CD4-positive, alpha-beta T cell treated with Interleukin-2 at 100 ng/mL for 4 hours (primary cell): ENCODE data around the gene UNC5C.
"Not testable (repeated sequence)": the region's sequence is repeated elsewhere in the genome, so short reads cannot be mapped to it uniquely, and the experiment has no call there.

Source experiments
- DNase-seq: peaks from one replicate; pipeline ENCODE4 v3.0.0-alpha.2; 2020; ENCODE audit warnings: low spot score

Gene UNC5C

DNA sequence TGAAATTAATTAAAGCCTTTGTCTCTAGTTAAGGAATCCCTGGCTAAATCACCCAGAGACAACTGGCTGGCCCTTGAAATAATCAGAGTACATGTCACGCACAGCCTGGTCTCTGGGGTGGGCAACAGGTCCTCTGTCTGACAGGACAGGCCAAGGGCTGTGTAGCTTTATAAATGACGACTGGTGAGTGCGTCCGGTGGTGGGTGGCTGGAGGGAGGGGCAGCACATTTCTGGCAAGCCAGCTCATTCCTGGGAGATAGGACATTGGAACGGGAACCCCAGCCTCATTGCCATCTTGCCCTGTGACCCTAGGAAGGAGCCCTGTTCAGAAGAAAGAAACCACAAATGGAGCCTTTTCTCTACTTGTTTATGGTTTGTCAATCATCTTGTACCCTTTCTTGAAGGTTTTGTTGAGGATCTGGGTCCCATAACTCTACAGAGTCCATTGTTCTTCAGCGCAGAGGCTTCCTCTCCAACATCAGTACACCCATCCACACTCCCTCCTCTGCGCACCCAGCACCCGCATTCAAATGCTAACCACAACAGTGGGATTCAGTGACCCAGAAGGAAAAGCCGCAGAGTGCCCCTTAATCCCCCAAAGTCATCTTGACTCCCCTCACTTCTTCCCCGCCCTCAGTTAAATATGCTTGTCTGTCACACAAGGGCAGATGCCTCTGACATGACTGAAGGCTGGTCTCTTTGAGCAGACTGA is 368.1 kb downstream of the UNC5C start:
- no peak for DNase-seq

DNA sequence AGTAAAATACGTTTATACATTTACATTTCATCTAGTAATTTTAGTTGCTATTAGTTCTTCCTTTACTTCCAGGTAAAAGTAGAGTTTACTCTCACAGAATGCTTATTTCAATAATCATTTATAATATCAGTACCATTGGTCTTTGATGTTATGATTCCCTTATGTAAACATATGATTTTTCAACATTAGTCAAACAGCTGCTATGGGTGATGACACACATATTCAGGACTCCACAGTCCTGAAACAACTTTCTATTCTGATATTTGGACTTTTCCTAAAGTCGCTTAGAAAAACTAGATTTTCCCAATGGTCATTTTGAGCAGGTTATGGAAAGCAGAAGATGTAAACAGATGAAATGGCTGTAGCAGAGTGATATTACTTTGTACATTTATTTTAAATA is 369.8 kb downstream of the UNC5C start:
- no peak for DNase-seq

DNA sequence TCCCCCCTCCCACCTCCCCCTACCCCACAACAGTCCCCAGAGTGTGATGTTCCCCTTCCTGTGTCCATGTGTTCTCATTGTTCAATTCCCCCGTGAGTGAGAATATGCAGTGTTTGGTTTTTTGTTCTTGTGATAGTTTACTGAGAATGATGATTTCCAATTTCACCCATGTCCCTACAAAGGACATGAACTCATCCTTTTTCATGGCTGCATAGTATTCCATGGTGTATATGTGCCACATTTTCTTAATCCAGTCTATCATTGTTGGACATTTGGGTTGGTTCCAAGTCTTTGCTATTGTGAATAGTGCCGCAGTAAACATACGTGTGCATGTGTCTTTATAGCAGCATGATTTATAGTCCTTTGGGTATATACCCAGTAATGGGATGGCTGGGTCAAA is 377.4 kb downstream of the UNC5C start:
- DNase-seq, result not testable (repeated sequence)

DNA sequence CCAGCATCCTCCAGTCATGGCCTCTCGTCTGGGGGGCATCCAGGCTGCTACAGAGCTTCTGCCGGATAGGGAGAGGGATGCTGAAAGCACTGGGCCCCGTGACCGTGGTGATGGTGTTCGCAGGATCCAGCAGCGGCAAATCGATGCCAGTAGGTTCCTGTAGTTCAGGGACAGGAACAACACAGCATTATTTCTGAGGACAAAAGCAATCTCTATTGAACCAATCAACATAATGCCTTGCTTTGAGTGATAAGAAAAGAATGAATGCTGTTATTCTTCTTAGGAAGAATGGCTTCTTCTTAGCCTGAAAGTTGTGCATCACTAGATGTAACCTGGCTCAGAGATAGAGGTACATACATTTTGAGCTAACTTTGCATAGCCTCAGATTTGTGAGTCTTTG is 378.6 kb downstream of the UNC5C start:
- no peak for DNase-seq

DNA sequence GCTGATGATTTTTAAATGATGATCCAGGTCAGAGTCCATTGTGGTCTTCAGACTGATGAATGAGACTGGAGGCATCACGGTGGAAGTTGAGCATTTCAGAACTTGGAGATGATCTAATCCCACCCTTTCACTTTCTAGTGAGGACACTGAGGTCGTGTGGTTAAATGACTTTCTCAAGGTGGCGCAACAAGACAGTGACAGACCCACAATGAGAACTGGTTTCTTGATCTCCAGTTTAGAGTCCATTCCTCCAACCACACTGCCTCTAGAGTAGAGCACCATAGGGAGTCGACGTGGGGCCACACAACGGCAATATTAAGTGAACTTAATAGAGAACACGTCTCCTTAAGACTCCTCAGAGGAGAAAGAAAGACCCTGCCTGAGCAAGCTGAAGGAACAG is 381.0 kb downstream of the UNC5C start:
- no peak for DNase-seq

DNA sequence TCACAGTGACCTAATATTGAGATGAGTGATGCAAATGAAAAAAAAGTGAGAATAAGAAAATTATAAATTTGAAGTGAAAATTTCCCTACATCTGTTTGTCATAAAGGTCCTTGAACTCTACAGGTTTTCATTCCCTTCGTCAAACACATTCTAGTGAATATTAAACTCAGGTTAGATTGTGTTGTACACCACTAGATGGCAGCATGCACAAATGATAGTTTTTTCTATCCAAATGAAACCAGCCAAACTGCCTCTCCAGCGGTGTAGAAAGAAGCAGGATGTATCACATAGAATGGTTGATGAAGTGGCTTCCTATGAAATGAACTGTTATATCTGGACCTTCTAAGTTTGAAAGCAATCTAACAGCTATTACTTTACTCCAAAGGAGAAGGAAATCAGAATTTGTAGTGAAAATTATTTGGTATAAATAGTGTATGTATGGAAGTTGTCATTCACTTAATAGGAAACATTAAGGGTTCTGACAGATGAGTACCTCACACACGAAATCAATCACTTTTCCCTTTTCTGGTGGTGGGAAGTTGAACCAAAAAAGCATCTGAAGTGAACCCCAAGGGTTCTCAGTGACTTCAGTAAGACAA is 382.7 kb downstream of the UNC5C start:
- DNase-seq, result peak; percentile 67

DNA sequence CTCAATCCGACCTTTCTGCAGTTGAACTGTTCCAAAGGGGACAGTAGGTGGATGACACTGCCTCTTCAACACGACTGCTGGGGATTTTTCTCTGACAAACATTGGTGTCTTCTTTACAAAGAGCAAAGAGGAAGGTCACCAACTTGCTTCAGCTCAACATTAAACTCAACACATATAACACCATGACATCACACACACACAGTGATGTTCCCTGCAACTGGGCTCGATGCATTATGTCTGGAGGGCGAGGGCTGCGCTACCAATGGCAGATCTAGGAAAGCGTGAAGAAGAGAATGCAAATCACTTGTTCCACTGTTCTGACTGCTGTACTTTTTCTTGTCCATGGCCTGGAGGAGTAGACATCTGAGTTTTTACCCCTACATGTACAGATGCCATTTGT is 385.9 kb downstream of the UNC5C start:
- no peak for DNase-seq

DNA sequence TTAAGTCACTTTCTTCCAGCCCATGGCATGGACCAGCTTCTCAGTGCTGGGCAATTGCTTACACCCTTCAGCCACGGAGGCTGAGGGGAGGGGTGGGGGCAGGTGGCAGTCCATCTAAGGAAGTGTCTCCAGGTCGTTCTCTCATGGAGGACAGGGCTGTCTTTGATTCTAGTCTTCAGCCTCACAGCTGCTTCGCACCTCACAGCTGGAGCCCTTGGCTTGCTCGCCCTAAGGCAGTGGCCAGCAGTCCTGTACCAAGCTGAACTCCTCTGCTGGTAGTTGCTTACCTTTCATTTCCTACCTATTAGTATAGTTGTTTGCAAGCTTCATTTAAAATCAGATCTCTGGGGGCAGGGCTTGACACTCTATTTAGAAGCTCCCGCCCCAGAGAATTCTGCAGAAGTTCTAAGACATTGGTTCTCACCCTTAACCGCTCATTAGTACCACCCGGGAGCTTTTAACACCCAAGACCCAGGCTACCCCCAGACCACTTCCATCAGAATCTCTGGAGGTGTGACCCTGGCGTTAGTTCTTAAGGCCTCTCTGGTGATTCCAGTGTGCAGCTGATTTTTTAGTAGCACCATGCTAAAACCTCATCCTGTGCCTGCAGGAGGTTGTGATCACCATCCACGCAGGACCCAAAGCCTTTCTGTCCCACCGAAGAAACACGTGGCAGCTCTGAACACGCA is 386.8 kb downstream of the UNC5C start:
- DNase-seq, result no peak

DNA sequence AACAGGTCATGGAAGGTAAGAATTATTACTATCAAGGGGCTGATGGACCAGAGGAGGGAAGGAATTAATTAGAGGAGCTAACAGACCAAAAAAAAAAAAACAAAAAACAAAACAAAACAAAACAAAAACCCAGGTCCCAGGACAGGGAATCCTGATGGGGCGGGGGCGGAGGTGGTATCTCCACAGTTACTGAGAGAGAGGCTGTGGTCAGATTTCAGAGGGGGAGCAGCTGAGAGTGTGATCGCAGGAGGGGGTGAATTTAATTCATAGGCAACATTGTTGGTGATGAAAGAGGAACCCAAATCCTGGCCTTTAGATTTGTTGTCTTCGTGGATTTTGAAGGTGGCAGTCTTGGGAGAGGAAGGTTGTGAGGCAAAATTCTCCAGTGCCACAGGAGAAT is 389.4 kb downstream of the UNC5C start:
- DNase-seq, result no peak

DNA sequence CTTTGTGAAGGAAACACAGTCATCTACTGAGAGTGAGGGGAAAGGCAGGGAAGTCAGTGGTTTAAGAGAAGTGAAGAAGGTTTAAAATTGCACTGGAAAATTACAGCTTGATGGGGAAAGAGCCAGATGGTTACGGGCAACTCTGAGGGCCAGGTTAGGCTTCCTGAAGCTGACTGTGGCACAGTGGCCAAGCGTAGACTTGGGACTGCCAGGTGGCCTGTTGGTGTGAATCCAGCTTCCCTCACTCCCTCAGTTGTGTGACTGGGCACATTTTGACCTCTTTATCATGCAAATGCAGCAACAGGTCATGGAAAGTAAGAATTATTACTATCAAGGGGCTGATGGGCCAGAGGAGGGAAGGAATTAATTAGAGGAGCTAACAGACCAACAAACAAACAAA is 390.1 kb downstream of the UNC5C start:
- no peak for DNase-seq

DNA sequence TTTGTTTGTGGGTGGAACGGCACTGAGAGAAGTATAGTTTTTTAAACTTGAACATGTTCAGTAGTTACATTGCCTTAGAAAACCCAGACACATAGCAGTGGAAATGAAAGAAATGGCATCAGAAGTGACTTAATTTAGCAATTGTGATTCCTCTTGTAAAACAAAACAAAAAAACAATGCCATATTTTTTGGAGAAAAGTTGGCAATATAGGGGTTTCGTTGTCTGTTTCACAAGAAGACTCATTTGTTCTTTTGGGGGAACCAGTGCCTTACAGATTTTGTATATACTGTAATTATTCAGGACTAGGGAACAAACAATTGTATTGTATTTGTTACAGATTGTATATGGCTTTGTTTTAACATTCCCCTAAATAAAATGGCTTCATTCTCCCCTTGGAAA is 390.7 kb downstream of the UNC5C start:
- DNase-seq, result no peak

DNA sequence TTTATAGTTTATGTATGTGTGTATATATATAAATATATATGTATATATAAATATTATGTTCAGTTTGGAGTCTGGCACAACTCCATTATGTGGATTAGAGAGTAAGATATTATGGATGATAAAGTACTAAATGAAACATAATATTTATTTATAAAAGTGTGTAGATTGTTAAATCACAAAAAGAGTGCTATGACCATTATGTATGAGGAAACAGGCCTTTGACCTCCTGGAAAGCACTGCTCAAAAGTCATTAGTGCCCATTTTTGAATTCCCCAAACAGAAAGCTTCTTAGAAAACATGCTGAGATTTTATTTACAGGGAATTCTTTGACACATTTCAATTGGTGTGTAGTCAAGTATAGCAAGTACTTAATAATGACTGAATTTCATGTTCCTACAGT is 391.2 kb downstream of the UNC5C start:
- no peak for DNase-seq

DNA sequence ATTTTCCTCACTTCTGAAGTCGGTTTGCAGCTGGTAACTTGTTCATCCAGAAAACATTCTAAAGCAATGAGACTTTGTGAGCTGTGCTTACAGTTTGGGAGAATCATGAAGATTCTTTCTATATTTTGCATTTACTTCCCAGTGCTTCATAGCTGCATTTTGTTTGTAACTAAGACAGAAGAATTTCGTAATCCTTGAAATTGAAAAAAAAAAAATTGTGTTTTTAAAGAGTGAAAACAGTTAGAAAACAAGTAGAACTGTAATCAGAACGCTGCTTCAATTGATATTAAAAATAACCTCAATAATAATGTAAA is 392.4 kb downstream of the UNC5C start:
- no peak for DNase-seq

DNA sequence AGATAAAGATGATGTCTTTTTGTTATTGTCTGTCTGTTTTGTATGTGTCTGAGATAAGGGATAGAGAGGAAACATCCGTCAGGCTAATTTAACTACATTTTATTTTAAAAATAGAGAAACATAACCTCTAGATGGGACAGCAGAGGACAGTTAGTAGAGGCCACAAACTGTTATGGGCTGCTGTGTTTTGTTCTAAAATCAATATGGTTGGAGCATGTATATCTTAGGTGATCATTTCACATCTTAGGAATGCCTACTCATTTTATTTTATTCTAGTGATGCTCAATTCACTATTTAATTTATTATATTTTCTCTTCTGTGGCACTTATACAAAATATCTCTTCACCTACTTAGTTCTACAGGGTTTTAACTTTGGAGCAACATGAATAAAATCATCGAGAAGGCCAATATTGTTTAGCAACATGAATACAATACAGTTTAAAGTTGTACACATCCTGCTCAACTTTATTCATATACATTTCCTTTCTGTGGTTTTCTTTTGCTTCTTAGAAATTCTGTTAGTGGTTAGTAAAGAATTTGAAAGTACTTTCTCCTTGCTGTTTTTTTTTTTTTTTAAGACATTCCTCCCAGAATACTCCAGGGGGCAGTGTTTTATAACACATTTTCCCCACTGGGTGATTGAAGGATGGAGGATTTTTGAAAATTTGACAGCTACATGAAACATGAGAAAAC is 392.9 kb downstream of the UNC5C start:
- peak; percentile 44 for DNase-seq

DNA sequence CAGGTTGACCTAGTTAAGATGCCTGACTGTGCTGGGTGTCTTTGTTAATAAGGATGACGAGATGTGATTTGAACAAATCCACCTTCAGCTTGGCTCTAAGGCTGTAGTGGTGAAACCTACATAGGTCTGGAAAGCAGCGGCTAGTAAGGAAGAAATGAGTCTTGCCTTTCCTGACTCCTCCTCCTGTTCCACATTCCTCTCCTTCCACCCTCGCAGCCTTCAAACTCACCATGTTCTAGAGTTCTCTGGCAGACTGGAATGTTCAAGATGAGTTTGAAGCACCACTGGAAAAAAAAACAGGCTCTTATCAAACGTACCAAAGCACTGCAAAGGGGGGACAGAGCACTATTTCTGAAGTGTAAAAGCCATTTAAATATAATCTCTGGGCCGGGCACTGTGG is 395.6 kb downstream of the UNC5C start:
- no peak for DNase-seq

DNA sequence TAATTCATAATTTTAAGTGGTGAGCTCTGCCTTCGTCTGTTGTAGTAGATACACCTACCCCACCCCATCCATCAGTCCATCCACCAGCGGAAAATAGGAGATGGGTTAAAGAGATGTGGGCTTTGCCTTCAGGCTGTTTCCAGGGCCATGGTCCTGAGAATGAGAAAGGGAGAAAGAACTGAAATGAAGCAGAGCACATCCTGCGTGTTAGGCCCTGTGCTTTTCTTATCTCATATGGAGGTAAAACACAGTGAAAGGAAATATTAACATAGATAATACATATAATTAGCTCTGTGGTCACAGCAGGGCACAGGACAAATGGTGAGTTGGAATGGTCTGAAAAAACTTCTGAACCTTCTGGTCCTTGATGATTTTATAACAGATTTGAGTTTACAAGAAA is 397.5 kb downstream of the UNC5C start:
- no peak for DNase-seq

DNA sequence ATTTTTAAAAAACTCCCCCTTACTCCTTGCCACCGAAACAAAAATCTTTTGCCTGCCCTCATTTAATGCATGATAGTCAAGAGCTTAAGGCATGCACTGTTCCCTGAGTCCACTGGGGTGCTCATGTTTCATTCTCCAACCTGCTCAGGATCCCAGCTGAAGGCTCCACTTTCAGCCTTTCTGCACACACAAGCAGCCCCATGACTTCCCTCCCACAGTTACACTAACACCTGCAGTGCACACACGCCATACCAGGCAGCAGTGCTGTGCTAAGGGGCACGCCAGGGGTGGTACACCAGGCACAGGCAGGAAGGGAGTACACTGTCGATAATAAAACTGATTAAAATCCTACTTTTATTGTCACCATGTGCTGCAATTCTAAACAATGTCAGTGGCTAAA is 405.8 kb downstream of the UNC5C start:
- DNase-seq, result no peak

DNA sequence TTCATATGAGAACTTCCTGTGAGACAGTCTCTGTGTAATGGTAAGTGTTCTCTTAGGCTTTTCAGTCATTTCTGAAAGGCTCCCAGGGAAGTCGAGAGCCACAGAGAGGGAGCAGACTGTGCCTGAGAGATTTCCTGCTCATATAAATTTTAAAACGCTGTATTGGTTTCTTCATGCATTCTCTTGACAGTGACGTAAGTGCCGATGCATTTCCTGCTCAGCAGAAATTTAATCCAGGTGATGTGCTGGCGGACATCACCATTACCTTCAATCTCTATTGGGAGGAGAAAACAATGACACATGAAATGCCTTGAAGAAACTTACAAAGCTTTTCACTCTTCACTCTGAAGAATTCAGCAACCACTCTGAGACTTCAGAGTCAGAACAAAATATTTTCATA is 407.4 kb downstream of the UNC5C start:
- no peak for DNase-seq

DNA sequence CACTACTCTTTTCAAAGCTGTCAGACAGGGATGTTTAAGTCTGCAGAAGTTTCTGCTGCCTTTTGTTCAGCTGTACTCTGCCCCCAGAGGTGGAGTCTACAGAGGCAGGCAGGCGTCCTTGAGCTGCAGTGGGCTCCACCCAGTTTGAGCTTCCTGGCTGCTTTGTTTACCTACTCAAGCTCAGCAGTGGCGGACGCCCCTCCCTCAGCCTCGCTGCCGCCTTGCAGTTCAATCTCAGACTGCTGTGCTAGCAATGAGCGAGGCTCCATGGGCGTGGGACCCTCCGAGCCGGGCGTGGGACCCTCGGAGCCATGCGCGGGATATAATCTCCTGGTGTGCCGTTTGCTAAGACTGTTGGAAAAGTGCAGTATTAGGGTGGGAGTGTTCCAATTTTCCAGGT is 409.3 kb downstream of the UNC5C start:
- not testable (repeated sequence) for DNase-seq

DNA sequence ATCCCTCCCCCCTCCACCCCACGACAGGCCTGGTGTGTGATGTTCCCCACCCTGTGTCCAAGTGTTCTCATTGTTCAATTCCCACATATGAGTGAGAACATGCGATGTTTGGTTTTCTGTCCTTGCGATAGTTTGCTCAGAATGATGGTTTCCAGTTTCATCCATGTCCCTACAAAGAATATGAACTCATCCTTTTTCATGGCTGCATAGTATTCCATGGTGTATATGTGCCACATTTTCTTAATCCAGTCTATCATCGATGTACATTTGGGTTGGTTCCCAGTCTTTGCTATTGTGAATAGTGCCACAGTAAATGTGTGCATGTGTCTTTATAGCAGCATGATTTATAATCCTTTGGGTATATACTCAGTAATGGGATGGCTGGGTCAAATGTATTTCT is 414.8 kb downstream of the UNC5C start:
- DNase-seq, result not testable (repeated sequence)

DNA sequence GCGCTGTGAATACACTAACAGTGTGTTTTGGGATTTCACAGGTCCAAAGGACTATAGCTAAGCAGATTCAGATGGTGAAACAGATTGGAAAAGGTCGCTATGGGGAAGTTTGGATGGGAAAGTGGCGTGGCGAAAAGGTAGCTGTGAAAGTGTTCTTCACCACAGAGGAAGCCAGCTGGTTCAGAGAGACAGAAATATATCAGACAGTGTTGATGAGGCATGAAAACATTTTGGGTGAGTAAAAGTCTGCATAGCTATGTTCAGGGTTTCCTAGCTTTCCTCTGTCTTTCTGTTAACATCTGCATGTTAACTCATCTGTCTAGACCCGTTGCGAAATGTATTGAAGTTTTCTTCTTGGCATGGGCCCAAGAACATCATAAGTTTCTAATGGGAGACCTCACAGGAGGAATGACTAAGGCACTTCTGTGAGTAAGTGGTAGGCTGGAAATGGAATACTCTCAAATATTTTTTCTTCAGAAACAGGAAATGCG is 418.9 kb downstream of the UNC5C start:
- DNase-seq, result no peak

DNA sequence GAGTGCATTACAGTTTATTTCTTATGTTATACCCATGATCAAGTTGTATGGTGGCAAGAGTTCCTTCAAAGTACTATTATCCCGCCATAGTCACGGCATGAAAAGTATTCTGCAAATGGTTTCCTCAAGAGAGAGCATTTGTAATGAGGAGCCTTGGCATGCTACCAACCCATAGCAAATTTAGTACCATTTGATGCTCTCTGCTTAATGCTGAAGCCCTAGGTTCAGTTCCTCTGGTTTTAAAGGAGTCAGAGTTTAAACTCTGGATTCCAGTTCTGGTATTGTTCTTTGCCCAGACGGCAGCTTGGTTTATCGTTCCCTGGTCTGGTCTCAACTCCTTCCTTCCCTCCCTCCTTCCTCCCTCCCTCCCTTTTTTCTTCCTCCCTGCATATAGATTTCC is 419.7 kb downstream of the UNC5C start:
- no peak for DNase-seq

DNA sequence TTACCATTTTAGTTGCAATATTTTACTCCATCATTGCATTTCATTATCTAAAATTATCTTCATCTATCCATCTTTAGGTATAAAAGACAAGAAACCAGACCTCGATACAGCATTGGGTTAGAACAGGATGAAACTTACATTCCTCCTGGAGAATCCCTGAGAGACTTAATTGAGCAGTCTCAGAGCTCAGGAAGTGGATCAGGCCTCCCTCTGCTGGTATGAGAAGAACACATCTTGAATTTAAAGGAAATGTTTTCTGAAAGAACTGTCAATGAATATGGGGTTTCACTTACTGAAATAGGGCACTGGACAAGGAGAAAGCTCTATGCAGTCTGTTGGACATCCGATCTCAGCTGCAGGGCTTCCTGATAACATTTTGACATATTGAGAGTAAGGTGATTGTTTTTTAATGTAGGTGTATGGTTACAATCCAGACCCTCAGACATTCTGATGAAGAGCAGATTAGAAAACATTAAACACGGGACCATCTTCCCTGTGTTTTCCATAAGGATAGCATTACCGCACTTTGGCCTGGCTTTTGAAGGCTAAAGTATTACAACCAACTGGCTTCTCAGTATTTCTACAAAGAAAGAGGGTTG is 423.8 kb downstream of the UNC5C start:
- DNase-seq, result no peak
